GM19324 (cell line): ENCODE data around the gene SATB2.

ENCODE experiments used
- ATAC-seq: cut with Tn5 transposase; IDR thresholded peaks from one replicate; pipeline ENCODE4 v1.9.1; 2021; ENCODE audit warnings: mild to moderate bottlenecking, moderate library complexity; ENCODE audit not compliant: unreplicated experiment, low FRiP score

The SATB2 gene

DNA sequence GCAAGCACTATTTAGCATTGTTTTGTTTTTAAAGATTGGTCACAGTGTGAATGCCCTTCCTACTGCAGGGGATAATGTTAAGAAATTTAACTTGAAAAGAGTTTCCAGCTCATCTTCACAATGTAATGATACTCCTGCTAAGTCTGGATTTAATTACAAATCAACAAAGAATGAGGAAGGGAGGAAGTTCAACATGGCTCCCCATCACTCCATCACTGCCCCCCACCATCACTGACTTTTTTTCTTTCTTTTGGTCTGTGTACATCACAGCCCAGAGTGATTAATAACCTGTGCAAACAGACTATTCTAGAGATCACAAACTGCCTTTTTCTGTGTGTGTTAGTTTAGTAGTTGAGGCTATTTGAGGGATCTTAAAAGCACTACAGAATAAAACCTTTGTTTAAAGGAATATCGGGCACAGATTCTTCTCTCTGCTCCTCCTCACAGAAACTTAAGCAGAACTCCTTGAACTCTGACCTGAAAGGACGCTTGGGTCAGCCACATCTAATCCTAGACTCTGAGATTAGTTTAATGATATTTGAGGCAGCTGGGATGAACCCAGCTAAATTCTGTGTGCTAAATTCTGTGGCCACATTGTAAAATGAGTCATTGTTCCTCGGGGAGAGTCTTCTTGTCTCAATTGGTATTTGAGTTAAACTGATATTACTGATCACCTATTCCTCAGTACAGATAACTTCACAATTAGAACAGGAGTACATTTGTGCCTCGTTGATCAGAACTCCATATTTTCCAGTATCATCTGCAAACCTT, 47.8 kb downstream of the SATB2 start:
- no peak for ATAC-seq

- no peak for ATAC-seq
Measured at GRCh38 chr2:199407421-199407820, 50.3 kb downstream of the SATB2 start.

GRCh38 chr2:199405241-199405640, 52.5 kb downstream of the SATB2 start:
- no peak for ATAC-seq

DNA sequence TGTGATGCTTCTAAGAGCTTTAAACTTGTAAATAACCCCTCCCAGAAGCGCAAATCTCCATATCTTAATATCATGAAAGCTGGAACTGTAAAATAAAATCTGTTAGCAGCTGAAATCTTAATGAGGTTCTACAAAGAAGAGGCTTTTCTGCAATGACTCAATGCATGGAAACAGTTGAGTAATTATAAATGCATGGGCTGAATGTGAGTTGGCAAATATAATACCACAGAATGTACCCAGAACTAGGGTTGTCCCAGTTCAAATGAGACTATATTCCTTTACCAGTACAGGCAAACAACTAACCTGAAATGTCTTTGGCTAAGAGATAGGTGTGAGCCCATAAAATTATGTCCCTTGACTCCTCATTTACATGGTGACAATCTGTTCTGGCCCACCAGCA, 52.9 kb downstream of the SATB2 start:
- ATAC-seq = no peak

DNA sequence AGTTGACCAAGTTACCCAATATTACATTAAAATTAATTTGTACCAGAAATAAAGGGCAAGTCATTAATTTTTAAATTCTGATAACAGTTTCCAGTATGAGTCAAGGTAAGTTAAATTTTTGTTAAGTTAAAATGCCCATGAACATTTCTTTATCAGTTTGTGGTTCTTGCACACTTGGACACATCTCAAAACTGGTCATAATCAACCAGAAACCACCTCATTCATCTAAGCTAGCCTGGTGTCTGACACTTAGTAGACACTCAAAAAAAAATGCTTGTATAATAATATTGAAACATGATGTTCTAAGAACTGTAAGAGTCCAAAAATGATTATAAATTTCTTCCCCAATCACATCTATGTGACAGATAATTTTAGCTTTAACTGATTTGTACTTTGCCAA, 62.4 kb downstream of the SATB2 start:
- no peak for ATAC-seq

DNA sequence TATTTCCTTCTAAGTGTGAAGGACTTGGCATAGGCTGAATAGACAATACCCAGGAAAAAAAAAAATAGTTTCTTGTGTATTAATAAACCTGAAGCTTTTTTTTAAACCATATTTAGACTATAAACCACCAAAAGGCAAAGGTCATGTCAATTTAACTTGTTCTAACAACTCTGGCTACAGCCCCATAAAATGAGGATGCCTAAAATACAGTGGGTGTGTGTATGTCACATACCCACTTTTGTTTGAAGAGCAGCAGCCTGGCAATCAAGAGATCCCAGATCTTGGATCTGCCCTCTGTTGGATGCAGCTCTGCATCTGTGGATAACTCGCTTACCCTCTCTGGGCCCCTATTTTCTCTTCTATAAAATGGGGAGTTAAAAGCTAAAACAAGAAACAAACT, 65.4 kb downstream of the SATB2 start:
- ATAC-seq = no peak

DNA sequence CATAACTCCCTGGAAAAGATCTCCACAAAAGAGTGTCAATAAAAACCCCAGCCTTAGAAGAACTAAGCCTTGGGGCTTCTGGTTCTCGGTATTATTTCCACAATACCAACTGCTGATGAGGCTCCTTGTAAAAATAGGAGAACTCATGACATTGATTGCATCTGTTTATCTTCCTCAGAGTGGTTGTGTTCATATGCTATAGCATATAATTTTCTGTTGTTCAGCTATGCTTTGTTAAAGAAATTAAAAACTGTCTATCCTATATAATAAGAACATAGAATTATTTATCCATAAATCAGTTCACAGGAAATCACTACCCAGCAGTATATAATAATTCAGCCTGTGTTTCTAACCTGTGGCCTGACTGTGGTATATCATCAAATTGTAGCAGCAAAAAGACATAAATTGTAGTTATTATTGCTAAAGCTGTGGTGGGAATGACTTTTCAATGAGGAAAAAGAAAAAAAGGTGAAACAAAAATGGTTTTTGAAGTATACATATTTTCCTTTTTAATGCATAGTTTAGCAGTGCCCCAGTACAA, 68.9 kb downstream of the SATB2 start:
- no peak for ATAC-seq

- ATAC-seq = no peak
Measured at GRCh38 chr2:199384043-199384442, 73.7 kb downstream of the SATB2 start.

- no peak for ATAC-seq
Measured at GRCh38 chr2:199383021-199383420, 74.7 kb downstream of the SATB2 start.

DNA sequence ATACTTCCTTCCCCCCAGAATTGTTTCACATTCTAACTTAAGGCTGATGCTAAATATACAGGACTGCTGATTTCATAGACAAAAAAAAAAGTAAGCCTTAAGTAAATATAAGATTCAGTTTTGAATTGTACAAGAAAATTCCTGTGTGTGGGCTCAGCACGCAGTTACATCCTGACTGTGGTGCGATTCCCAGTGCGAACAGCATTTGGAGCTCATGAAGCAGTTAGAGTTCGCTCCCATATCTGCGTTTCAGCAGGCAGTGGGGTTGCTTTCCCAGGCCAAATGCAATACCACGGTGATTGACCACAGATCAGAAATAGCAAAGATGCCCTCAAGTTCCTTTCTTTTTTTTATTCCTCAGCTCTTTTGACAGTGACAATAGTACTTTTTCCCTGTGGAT, 75.6 kb downstream of the SATB2 start:
- ATAC-seq = no peak

- ATAC-seq = no peak
Measured at GRCh38 chr2:199381531-199381930, 76.2 kb downstream of the SATB2 start.

DNA sequence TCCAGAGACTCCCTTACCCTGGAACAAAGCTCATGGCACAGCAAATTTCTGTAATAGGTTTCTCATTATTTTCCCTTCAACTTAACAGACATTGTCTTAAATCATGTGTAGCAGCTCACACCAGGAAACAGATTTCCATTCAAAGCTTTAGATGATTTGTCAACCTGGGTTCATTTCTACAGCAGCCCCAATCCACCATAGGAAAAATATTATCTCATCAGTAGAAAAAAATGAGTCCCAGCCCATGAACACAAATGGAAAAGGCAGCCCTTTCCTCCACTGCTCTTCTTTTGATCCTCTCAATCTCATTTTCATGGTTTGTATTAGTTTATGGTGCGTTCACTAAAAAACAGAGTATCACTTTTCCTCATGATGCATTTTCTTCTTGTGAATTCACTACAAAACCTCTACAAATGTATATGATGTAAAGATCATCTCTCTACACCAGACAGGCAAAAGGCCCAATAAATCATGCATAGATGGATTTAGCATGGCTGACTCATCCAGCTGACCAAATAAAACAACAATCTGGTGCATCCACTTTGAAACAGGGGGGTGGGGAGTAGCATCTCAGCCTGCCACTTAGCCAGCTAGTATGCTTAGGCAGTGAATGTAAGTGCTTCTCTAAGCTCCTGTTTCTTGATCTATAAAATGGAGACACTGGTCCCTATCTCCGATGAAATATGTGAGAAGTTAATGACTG, 78.6 kb downstream of the SATB2 start:
- ATAC-seq = no peak

DNA sequence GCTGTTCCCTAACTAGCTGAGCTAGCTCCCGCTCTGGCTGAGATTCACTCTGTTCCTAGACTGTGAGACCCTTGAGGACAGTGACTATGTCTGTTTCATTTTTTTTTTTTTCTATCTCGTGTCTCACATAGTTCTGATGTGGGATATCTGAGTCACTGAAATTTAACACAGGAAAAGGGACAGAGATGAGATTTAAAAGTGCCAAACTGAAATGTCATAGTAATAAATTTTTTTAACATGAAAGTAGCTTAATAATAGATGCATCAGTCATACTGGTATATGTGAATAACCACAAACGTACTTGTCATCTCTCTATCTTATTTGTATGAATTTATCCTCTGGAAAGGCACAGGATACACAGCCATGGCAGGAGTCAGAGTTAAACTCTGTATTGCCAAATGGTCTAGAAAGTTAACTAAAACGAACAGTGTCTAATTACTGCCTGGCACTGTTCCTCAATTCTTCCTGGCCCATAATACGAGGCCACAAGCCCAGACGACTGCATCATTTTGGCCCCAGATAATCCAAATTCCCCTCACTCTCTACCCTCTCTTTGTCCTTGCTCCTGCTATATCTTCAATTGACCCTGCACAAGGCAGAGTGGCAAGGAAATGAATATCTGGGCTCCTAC, 87.5 kb downstream of the SATB2 start:
- ATAC-seq = no peak

DNA sequence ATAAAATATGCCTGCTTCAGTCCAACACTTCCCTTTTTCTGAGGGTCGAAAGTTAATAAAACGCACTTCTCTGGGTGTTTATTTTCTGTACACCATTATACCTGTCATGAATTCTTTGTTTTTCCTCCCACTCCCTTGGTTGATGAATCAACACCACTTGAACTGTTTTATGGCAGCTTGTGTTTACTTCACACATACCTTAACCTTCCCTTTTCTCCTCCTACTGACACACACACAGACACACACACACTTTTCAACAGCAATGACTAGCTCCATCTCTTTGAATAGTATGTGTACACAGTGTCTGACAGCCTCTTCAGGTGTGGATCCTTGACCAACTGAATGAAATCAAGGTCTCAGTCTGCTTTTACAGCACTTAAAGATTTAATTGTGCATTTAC, 91.3 kb downstream of the SATB2 start:
- no peak for ATAC-seq

GRCh38 chr2:199364153-199364552, 93.6 kb downstream of the SATB2 start:
- no peak for ATAC-seq

DNA sequence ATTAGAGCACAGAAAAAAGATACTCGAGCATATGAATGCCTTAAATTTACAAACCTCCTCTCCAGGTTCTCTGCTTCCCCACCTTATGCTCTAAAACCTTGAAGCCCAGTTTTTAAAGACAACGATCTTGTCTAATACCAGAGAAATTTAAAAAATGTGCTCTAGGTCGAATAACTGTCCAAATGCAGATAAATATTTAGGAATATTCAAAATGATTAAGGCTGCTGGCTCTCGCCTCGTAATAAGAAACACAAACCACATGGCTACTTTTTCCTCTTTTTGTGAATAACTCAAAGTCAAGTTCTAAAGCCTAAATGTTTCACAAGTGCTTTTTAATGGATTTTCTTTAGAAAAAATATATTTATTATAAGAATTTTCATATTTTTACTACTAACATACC, 101.3 kb downstream of the SATB2 start:
- no peak for ATAC-seq

- ATAC-seq = no peak
Measured at GRCh38 chr2:199348871-199349270, 108.9 kb downstream of the SATB2 start.

GRCh38 chr2:199344012-199344411, 113.7 kb downstream of the SATB2 start:
- ATAC-seq = no peak

- no peak for ATAC-seq
Measured at GRCh38 chr2:199342334-199342733, 115.4 kb downstream of the SATB2 start.

GRCh38 chr2:199341123-199341522, 116.6 kb downstream of the SATB2 start:
- ATAC-seq = no peak

GRCh38 chr2:199339891-199340605, 117.7 kb downstream of the SATB2 start:
- ATAC-seq = no peak
